NCI-H2196 (cell line): ENCODE results near the gene SELENOM.
"Not testable (repeated sequence)": the region's sequence is repeated elsewhere in the genome, so short reads cannot be mapped to it uniquely, and the experiment has no call there.

Experiments used
- DNase-seq: peaks from one replicate; lab custom pipeline; 2025; ENCODE audit not compliant: unreplicated experiment; lab: John Stamatoyannopoulos, UW

Gene SELENOM

GRCh38 chr22:31080164-31080847 lies 27.1 kb downstream of the SELENOM start:
- peak; percentile 7 for DNase-seq

GRCh38 chr22:31079095-31079642 lies 28.2 kb downstream of the SELENOM start:
- DNase-seq = no peak

- DNase-seq = not testable (repeated sequence)
Measured at GRCh38 chr22:31078389-31078788, 29.0 kb downstream of the SELENOM start.

- DNase-seq = no peak
Measured at GRCh38 chr22:31077681-31078080, 29.7 kb downstream of the SELENOM start.

- DNase-seq = no peak
Measured at GRCh38 chr22:31075961-31076360, 31.4 kb downstream of the SELENOM start.

- DNase-seq = not testable (repeated sequence)
Measured at GRCh38 chr22:31073545-31074145, 33.7 kb downstream of the SELENOM start.

- not testable (repeated sequence) for DNase-seq
Measured at GRCh38 chr22:31073125-31073524, 34.2 kb downstream of the SELENOM start.

- not testable (repeated sequence) for DNase-seq
Measured at GRCh38 chr22:31069691-31070314, 37.6 kb downstream of the SELENOM start.

GRCh38 chr22:31068970-31069369 lies 38.4 kb downstream of the SELENOM start:
- no peak for DNase-seq

- DNase-seq = no peak
Measured at GRCh38 chr22:31064369-31064768, 43.0 kb downstream of the SELENOM start.

GRCh38 chr22:31062566-31063230 lies 44.7 kb downstream of the SELENOM start:
- DNase-seq = no peak

- not testable (repeated sequence) for DNase-seq
Measured at GRCh38 chr22:31059663-31060062, 47.7 kb downstream of the SELENOM start.

- no peak for DNase-seq
Measured at GRCh38 chr22:31056986-31057599, 50.3 kb downstream of the SELENOM start.

GRCh38 chr22:31055635-31056159 lies 51.7 kb downstream of the SELENOM start:
- peak; percentile 78 for DNase-seq

- no peak for DNase-seq
Measured at GRCh38 chr22:31055117-31055634, 52.2 kb downstream of the SELENOM start.
